CD4-positive, alpha-beta T cell treated with Interleukin-21 for 1 hour (primary cell): ENCODE results near the gene CAPN15.
A peak's percentile ranks its signal among the peaks of the same experiment; 100 is the strongest.
"Not testable (repeated sequence)": the region's sequence is repeated elsewhere in the genome, so short reads cannot be mapped to it uniquely, and the experiment has no call there.

Source experiments
- DNase-seq: peaks from one replicate; pipeline ENCODE4 v3.0.0-alpha.2; 2020

CAPN15 gene

GRCh38 chr16:507527-507926 is 20.0 kb upstream of the CAPN15 start:
- DNase-seq = not testable (repeated sequence)

GRCh38 chr16:507996-508395 is 19.5 kb upstream of the CAPN15 start:
- no peak for DNase-seq

GRCh38 chr16:508884-509736 is 18.4 kb upstream of the CAPN15 start:
- no peak for DNase-seq

GRCh38 chr16:510066-510825 is 17.3 kb upstream of the CAPN15 start:
- DNase-seq = no peak

GRCh38 chr16:512802-513201 is 14.7 kb upstream of the CAPN15 start:
- no peak for DNase-seq

- DNase-seq = no peak
These were observed 13.6 kb upstream of the CAPN15 start for GRCh38 chr16:513950-514349.

- no peak for DNase-seq
These were observed 12.2 kb upstream of the CAPN15 start for GRCh38 chr16:515175-515938.

- no peak for DNase-seq
These were observed 11.6 kb upstream of the CAPN15 start for GRCh38 chr16:515939-516226.

GRCh38 chr16:516301-516700 is 11.2 kb upstream of the CAPN15 start:
- no peak for DNase-seq

GRCh38 chr16:518858-519257 is 8.7 kb upstream of the CAPN15 start:
- DNase-seq = no peak

GRCh38 chr16:519425-519824 is 8.1 kb upstream of the CAPN15 start:
- DNase-seq = no peak

- DNase-seq = no peak
These were observed 7.4 kb upstream of the CAPN15 start for GRCh38 chr16:519841-520687.

GRCh38 chr16:520847-521246 is 6.7 kb upstream of the CAPN15 start:
- no peak for DNase-seq

GRCh38 chr16:521381-522210 is 5.9 kb upstream of the CAPN15 start:
- DNase-seq = no peak

GRCh38 chr16:522320-523096 is 5.0 kb upstream of the CAPN15 start:
- DNase-seq = no peak

GRCh38 chr16:523097-523741 is 4.3 kb upstream of the CAPN15 start:
- no peak for DNase-seq

- DNase-seq = no peak
These were observed 3.1 kb upstream of the CAPN15 start for GRCh38 chr16:524274-525040.

GRCh38 chr16:525123-525519 is 2.4 kb upstream of the CAPN15 start:
- DNase-seq = no peak

GRCh38 chr16:525520-526180 is 1.9 kb upstream of the CAPN15 start:
- DNase-seq = peak; percentile 42
